ENCODE results near the gene MOSPD3. TPM values are rescaled to one million over a fixed set of nuclear protein-coding genes. Genes with fewer than 3 reads are reported as not detected.

Gene MOSPD3
- total RNA-seq, 2 donors from 2014 or later, result 9.2 to 29.6 TPM

DNA sequence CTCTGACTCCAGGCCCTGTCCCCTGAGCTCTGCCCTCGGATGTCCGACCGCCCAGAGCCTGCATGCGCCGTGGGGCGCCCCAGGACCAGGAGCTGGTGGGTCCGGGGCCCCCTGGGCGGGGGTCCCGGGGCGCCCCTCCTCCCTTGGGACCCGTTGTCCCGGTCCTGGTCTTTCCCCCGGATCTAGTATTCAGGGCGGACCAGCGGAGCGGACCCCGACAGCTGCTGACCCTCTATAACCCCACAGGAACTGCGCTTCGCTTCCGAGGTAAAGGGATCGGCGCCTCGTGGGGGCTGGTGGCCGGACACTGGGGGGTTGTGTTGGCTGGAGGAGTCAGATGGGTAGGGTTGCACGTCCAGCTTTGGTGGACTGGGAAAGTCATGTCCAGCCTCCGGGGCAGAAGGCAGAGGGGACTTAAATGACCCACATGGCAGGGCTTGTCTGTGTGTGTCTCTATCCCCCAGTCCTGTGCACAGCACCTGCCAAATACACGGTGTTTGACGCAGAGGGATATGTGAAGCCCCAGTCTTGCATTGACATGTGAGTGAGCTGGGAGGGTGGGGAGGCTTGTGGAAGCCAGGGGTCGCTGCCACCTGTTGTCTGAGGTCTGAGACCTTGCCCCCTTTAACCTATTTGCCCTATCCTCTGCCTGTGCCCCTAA is 520 bp downstream of the MOSPD3 start:
- H3K36me3 ChIP-seq, result no peaks in the 10 kb centered on the region
- H3K4me3 ChIP-seq, result peak overlapping the region; percentile 88
- peaks cover 4 to 16% of the 10 kb centered on the region in 2 donors for H3K4me1 ChIP-seq (ENCODE audit: control insufficient read depth in 1 of 2, low read depth in 2 of 2)
- peak overlapping the region in 1 of 2 donors; percentile 95 for H3K27ac ChIP-seq
- TF ChIP-seq, protein P1, sequence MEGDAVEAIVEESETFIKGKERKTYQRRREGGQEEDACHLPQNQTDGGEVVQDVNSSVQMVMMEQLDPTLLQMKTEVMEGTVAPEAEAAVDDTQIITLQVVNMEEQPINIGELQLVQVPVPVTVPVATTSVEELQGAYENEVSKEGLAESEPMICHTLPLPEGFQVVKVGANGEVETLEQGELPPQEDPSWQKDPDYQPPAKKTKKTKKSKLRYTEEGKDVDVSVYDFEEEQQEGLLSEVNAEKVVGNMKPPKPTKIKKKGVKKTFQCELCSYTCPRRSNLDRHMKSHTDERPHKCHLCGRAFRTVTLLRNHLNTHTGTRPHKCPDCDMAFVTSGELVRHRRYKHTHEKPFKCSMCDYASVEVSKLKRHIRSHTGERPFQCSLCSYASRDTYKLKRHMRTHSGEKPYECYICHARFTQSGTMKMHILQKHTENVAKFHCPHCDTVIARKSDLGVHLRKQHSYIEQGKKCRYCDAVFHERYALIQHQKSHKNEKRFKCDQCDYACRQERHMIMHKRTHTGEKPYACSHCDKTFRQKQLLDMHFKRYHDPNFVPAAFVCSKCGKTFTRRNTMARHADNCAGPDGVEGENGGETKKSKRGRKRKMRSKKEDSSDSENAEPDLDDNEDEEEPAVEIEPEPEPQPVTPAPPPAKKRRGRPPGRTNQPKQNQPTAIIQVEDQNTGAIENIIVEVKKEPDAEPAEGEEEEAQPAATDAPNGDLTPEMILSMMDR (IDR thresholded peaks at IDR 0.05), result no peak
- DNase-seq (ENCODE audit: low spot score), result no peak
- no peak for ATAC-seq (ENCODE audit: insufficient number of reproducible peaks, low FRiP score, low read depth)
- no peaks in the 10 kb centered on the region for H3K9me3 ChIP-seq
- H3K27me3 ChIP-seq (replicated peaks; ENCODE audit: insufficient read depth), result no peaks in the 10 kb centered on the region

DNA sequence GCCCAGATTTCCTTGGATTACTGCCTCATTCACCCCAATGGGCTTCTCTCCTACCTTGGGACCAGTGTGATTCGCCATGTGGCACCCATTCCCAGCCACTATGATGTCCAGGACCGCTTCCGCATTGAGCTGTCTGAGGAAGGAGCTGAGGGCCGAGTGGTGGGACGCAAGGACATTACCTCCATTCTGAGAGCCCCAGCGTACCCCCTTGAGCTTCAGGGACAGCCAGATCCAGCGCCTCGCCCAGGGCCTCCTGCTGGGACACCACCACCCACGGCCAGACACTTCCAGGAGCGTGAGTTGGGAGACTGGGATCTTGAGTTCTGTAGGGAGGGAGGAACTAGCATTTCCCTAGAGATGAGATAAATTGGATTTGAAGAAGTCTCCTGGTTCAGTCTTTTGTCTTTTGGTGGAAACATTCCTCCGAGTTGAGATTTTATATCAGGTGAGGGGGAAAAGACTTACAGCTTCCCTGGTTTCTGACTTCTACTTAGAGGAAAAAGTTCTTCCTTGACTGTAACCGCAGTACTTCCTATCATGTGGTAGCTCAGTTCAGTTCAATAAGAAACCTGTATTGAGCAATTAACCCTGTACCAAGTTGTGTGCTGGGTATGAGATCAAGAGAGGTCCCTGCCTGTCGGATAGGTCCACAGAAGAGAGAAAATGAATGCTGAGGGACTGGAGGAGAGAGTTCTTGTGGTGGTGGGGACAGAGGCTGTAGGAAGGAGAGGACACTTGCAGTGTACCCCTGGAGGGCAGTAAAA is 1.3 kb downstream of the MOSPD3 start:
- Histone ChIP-seq H3K4me3 (peak overlapping the region; percentile 88), H3K36me3 (no peaks in the 10 kb centered on the region), H3K27me3 (replicated peaks; ENCODE audit: insufficient read depth) (no peaks in the 10 kb centered on the region), H3K4me1 (ENCODE audit: control insufficient read depth in 1 of 2, low read depth in 2 of 2) (peaks cover 4 to 16% of the 10 kb centered on the region in 2 donors), H3K9me3 (no peaks in the 10 kb centered on the region), H3K27ac (no peak overlapping the region)
- DNase-seq (ENCODE audit: low spot score) (no peak), ATAC-seq (ENCODE audit: insufficient number of reproducible peaks, low FRiP score, low read depth) (no peak)
- TF ChIP-seq, protein P1 (IDR thresholded peaks at IDR 0.05), result no peak

DNA sequence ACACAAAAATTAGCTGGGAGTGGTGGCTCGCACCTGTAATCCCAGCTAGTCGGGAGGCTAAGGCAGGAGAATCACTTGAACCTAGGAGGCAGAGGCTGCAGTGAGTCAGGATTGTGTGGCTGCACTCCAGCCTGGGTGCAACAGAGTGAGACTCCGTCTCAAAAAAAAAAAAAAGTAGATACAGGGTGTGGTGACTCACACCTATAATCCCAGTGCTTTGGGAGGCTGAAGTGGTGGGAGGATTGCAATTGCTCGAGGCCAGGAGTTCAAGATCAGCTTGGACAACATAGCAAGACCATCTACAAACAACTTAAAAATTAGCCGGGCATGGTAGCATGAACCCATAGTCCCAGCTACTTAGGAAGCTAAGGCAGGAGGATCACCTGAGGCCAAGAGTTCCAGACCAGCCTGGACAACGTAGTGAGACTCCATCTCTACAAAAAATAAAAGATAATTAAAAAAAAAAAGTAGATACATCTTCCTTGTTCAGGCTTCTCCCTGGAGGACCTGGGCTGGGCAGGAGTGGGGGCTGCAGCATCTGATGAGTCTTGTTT is 2.0 kb downstream of the MOSPD3 start:
- no peak overlapping the region for H3K4me3 ChIP-seq
- H3K27ac ChIP-seq, result no peak overlapping the region
- peaks cover 4 to 16% of the 10 kb centered on the region in 2 donors for H3K4me1 ChIP-seq (ENCODE audit: control insufficient read depth in 1 of 2, low read depth in 2 of 2)
- no peaks in the 10 kb centered on the region for H3K36me3 ChIP-seq
- ATAC-seq (ENCODE audit: insufficient number of reproducible peaks, low FRiP score, low read depth) (no peak), DNase-seq (ENCODE audit: low spot score) (no peak)
- no peaks in the 10 kb centered on the region for H3K27me3 ChIP-seq (replicated peaks; ENCODE audit: insufficient read depth)
- no peaks in the 10 kb centered on the region for H3K9me3 ChIP-seq
- TF ChIP-seq, protein P1 (IDR thresholded peaks at IDR 0.05), result no peak

DNA sequence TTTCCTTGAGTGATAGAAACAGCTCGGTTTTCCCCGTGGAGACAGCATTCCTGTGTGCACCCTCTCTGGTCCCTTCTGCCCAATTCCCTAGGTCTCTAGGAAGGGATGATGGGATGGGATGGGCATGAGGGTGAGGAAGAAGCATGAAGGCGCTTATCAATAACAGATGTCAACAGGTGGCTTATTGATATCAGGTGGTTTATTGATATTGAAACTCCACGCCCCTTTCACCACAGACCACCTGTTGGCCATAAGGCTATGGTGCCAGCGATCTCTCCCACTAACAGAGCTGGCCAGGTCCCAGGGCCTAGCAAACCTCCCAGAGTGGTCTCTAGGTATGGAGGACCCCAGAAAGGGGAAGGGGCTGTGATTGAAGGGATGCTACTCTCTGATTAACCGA is 7.9 kb downstream of the MOSPD3 start:
- Histone ChIP-seq H3K4me1 (ENCODE audit: control insufficient read depth in 1 of 2, low read depth in 2 of 2) (no peaks in the 10 kb centered on the region), H3K9me3 (no peaks in the 10 kb centered on the region), H3K27me3 (replicated peaks; ENCODE audit: insufficient read depth) (no peaks in the 10 kb centered on the region), H3K27ac (no peak overlapping the region), H3K36me3 (no peaks in the 10 kb centered on the region), H3K4me3 (no peak overlapping the region)
- no peak for ATAC-seq (ENCODE audit: insufficient number of reproducible peaks, low FRiP score, low read depth)
- TF ChIP-seq, protein P1 (IDR thresholded peaks at IDR 0.05), result no peak
- DNase-seq (ENCODE audit: low spot score), result no peak

DNA sequence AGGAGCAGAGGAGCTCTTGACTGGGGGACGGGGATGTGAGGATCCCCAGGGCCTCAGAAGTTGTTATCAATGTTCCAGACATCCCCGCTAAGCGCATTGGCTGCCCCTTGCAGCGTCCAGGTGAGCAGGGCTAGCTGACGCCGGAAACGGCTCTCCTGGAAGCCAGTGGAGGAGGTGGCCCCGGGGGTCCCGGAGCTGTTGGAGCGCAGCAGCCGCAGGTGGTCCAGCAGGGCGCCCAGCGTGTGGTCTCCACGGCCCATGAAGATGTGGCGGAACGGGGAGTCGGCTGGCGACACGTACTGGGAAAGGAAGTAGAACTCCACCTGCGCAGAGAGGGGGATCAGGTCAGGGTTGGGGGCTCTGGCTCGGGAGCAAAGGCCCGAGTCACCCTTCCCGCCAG is 8.5 kb downstream of the MOSPD3 start:
- TF ChIP-seq, protein P1 (IDR thresholded peaks at IDR 0.05), result no peak
- H3K9me3 ChIP-seq, result no peaks in the 10 kb centered on the region
- H3K36me3 ChIP-seq, result no peaks in the 10 kb centered on the region
- no peaks in the 10 kb centered on the region for H3K27me3 ChIP-seq (replicated peaks; ENCODE audit: insufficient read depth)
- H3K27ac ChIP-seq, result no peak overlapping the region
- no peaks in the 10 kb centered on the region for H3K4me1 ChIP-seq (ENCODE audit: control insufficient read depth in 1 of 2, low read depth in 2 of 2)
- ATAC-seq (ENCODE audit: insufficient number of reproducible peaks, low FRiP score, low read depth) (no peak), DNase-seq (ENCODE audit: low spot score) (no peak)
- no peak overlapping the region for H3K4me3 ChIP-seq
